Neural crest cell (in vitro differentiated cells): ENCODE results near the gene GMDS. TPM values are rescaled to one million over a fixed set of nuclear protein-coding genes. Genes with fewer than 3 reads are reported as not detected.

Source experiments
- DNase-seq: peaks from one replicate; pipeline ENCODE4 v3.0.0; 2021; ENCODE audit warnings: low read depth, mixed read lengths, low spot score
- H3K27ac Mint-ChIP-seq: one replicate; pipeline ENCODE4 v1.8.0; 2021; ENCODE audit warnings: mild to moderate bottlenecking, mixed read lengths; ENCODE audit not compliant: unreplicated experiment
- H3K27me3 Mint-ChIP-seq: 2 replicates; pipeline ENCODE4 v1.8.0; 2021; ENCODE audit warnings: low read depth, mild to moderate bottlenecking, mixed read lengths
- H3K36me3 Mint-ChIP-seq: 2 replicates; pipeline ENCODE4 v1.8.0; 2021; ENCODE audit warnings: low read depth, mild to moderate bottlenecking, mixed read lengths
- H3K4me1 Mint-ChIP-seq: 2 replicates; pipeline ENCODE4 v1.8.0; 2021; ENCODE audit warnings: mixed read lengths
- H3K4me3 Mint-ChIP-seq: one replicate; pipeline ENCODE4 v1.8.0; 2021; ENCODE audit warnings: mild to moderate bottlenecking, mixed read lengths
- H3K9me3 Mint-ChIP-seq: 2 replicates; pipeline ENCODE4 v1.8.0; 2021; ENCODE audit warnings: mixed read lengths
- CTCF ChIP-seq: fragments of 200-600 bp; sonication (generic); conservative IDR thresholded peaks from 2 replicates; pipeline ENCODE4 v1.5.0; 2021; ENCODE audit warnings: antibody characterized with exemption, mild to moderate bottlenecking
- total RNA-seq: library from RNA; stranded (reverse); gene quantifications from 2 replicates; pipeline ENCODE4 v1.2.1, GENCODE V29; 2021

Gene GMDS
- total RNA-seq, 1 donor from 2014 or later = 16.1 TPM

DNA sequence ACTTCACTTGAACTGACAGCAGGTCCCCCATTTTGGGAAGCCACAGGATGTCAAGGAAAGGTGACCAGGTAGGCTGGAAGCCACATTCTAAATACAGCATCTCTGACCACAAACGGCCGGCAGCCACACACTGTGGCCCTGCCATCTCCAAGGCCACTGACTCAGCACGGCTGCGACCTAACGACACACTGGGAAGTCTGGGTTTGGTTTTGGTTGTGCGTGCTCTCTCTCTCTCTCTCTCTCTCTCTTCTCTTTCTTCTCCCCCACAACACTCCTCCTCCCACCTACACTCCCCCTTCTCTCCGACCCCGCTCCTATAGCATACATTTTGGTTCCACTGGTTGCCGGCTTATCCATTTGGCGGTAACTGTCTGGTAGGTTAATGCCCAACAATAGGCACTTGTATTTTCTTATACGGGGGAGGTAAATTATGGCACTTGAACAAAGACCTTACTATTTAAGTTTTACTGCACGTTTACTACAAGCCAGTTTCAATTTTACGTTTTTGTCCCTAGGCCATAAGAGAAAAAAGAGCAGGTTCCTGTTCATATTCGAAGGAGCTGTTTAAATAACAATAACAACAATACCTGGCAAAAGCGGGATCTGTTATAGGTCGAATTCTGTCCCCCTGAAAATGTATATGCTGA, 103.6 kb downstream of the GMDS start:
- Mint-ChIP-seq H3K27ac (no peak overlapping the region), H3K36me3 (no peaks in the 10 kb centered on the region)

DNA sequence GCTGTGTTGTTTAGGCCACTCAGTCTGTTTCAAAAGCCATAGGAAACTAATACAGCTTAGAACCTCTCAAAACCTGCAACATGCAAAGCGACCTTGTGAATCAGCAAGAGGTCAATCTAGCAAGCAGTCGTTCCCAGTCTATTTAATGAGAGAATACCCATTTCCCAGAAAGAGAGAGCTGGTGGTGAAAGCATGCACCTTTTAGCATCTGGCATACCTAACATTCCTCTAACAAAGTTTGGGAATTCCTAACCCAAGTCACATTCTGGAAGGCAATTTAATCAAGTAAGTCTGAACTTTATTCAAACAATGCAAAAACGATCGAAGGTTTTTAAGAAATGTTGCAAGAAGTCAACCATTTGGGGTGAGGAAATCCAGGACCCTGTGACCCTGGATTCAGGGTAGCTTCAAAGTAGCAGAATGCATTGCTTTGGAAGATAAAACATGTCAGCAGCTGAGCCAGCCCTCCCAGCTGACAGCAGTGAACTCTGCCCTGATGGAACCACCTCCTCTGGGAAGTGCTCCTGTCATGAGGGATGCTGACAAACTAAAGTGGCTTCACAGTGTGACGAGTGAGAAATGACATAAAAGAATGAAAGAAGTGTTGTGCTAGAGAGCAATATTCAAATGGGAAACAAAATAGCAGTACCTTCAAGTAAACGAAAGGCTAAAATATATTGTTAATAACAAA, 104.8 kb downstream of the GMDS start:
- Mint-ChIP-seq H3K4me3 (no peak overlapping the region), H3K9me3 (no peaks in the 10 kb centered on the region), H3K27ac (no peak overlapping the region), H3K36me3 (no peaks in the 10 kb centered on the region), H3K4me1 (peaks cover 11% of the 10 kb centered on the region), H3K27me3 (no peaks in the 10 kb centered on the region)
- no peak for TF ChIP-seq CTCF
- no peak for DNase-seq

More for the DNA sequence above, 103.6 kb downstream of the GMDS start:
- H3K4me1 Mint-ChIP-seq = peaks cover 11% of the 10 kb centered on the region
- DNase-seq = no peak
- no peak for TF ChIP-seq CTCF
- no peaks in the 10 kb centered on the region for H3K9me3 Mint-ChIP-seq
- H3K4me3 Mint-ChIP-seq = no peak overlapping the region
- no peaks in the 10 kb centered on the region for H3K27me3 Mint-ChIP-seq

DNA sequence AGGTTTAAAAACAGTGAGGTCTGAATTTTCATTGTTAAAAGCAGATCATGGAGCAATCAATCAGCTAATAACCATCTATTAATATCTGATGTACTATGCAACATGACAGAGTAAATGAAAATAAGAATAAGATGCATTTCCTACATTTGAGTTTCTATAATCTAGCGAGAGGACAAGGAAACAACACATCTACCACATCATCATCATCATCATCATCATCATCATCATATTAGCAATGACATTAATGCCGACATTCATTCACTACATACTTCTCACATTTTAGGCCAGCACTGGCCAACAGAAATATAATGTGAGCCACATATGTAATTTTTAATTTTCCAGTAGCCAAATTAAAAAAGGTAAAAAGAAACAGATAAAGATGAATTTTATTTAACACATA, 110.0 kb downstream of the GMDS start:
- H3K27me3 Mint-ChIP-seq = no peaks in the 10 kb centered on the region
- H3K4me1 Mint-ChIP-seq = peaks cover 7% of the 10 kb centered on the region
- TF ChIP-seq CTCF = no peak
- DNase-seq = no peak
- no peaks in the 10 kb centered on the region for H3K36me3 Mint-ChIP-seq
- H3K27ac Mint-ChIP-seq = no peak overlapping the region
- no peaks in the 10 kb centered on the region for H3K9me3 Mint-ChIP-seq
- no peak overlapping the region for H3K4me3 Mint-ChIP-seq

DNA sequence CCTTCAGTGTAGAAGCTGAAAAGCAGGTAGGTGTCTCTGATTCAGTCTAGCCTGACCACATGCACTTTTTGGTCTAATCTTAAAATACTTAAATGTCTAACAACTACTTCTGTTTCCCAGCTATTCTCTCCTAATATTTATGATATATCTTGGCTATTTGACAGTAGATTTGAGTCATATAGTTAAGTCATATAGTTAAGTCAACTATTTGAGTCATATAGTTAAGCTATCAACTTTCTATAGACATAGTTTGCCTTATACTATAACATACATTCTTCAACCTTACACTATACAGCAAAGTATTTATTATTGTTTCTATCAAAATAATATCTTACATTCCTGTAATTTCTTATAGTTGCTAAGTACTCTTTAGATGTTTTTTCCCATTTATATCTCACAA, 110.9 kb downstream of the GMDS start:
- no peaks in the 10 kb centered on the region for H3K27me3 Mint-ChIP-seq
- no peak for DNase-seq
- no peak overlapping the region for H3K27ac Mint-ChIP-seq
- H3K36me3 Mint-ChIP-seq = no peaks in the 10 kb centered on the region
- H3K4me3 Mint-ChIP-seq = no peak overlapping the region
- peaks cover 9% of the 10 kb centered on the region for H3K4me1 Mint-ChIP-seq
- TF ChIP-seq CTCF = no peak
- H3K9me3 Mint-ChIP-seq = no peaks in the 10 kb centered on the region

GRCh38 chr6:2133716-2134310, 111.6 kb downstream of the GMDS start:
- no peak overlapping the region for H3K27ac Mint-ChIP-seq
- no peaks in the 10 kb centered on the region for H3K27me3 Mint-ChIP-seq

More at GRCh38 chr6:2133716-2134310, 111.6 kb downstream of the GMDS start:
- H3K36me3 Mint-ChIP-seq = no peaks in the 10 kb centered on the region
- TF ChIP-seq CTCF = no peak
- peaks cover 14% of the 10 kb centered on the region for H3K4me1 Mint-ChIP-seq
- no peaks in the 10 kb centered on the region for H3K9me3 Mint-ChIP-seq
- no peak for DNase-seq
- H3K4me3 Mint-ChIP-seq = no peak overlapping the region
